Measurements from ENCODE around the gene STAT6. TPM values are rescaled to one million over a fixed set of nuclear protein-coding genes. Genes with fewer than 3 reads are reported as not detected.
A peak's percentile ranks its signal among the peaks of the same experiment; 100 is the strongest.
"Not testable (repeated sequence)": the region's sequence is repeated elsewhere in the genome, so short reads cannot be mapped to it uniquely, and the experiment has no call there.

Gene STAT6
- polyA plus RNA-seq, 3 donors = 57.2 to 170 (median 120) TPM

GRCh38 chr12:57078519-57079404, 32.4 kb downstream of the STAT6 start, which contains the start of gene NEMP1:
TSS of gene NEMP1 (minus strand) at chr12:57078791. CDS start at chr12:57078745, 46 bp downstream.
- H3K27ac ChIP-seq (ENCODE audit: low read depth, low read length) = peak within 1 kb of the TSS; percentile 2
- WGBS, 3 donors = 0 to 1% (median 0%) methylated on average over 39 of the region's 39 CpGs

- not testable (repeated sequence) for H3K27ac ChIP-seq (ENCODE audit: low read depth, low read length)
- 96 to 100% (median 98%) methylated on average over 6 of the region's 6 CpGs for WGBS, 3 donors
Observed at GRCh38 chr12:57073566-57074450, 37.4 kb downstream of the STAT6 start.

GRCh38 chr12:57072661-57073060, 38.5 kb downstream of the STAT6 start:
- no peak overlapping the region for H3K27ac ChIP-seq (ENCODE audit: low read depth, low read length)
- 76 to 89% (median 77%) methylated on average over 2 of the region's 2 CpGs for WGBS, 3 donors

GRCh38 chr12:57069523-57069922, 41.6 kb downstream of the STAT6 start:
- WGBS, 3 donors = 16 to 28% (median 23%) methylated on average over 3 of the region's 3 CpGs
- peak overlapping the region; percentile 2 for H3K27ac ChIP-seq (ENCODE audit: low read depth, low read length)

- H3K27ac ChIP-seq (ENCODE audit: low read depth, low read length) = no peak overlapping the region
Observed at GRCh38 chr12:57066245-57066644, 44.9 kb downstream of the STAT6 start.

GRCh38 chr12:57063991-57064685, 47.0 kb downstream of the STAT6 start:
- H3K27ac ChIP-seq (ENCODE audit: low read depth, low read length) = no peak overlapping the region
- WGBS, 3 donors = 49 to 80% (median 56%) methylated on average over 5 of the region's 5 CpGs

More at GRCh38 chr12:57066245-57066644, 44.9 kb downstream of the STAT6 start:
- WGBS, 3 donors = 77 to 87% (median 80%) methylated on average over 2 of the region's 2 CpGs

GRCh38 chr12:57058454-57058853, 52.7 kb downstream of the STAT6 start:
- WGBS, 3 donors = 88 to 93% (median 91%) methylated on average over 1 of the region's 1 CpG
- H3K27ac ChIP-seq (ENCODE audit: low read depth, low read length) = no peak overlapping the region

GRCh38 chr12:57057067-57057751, 54.0 kb downstream of the STAT6 start:
- WGBS, 3 donors = 86 to 98% (median 91%) methylated on average over 6 of the region's 6 CpGs
- no peak overlapping the region for H3K27ac ChIP-seq (ENCODE audit: low read depth, low read length)

GRCh38 chr12:57055824-57056223, 55.3 kb downstream of the STAT6 start:
- H3K27ac ChIP-seq (ENCODE audit: low read depth, low read length) = no peak overlapping the region
- WGBS, 3 donors = 37 to 51% (median 47%) methylated on average over 3 of the region's 3 CpGs

- WGBS, 3 donors = 96 to 100% (median 97%) methylated on average over 4 of the region's 4 CpGs
- not testable (repeated sequence) for H3K27ac ChIP-seq (ENCODE audit: low read depth, low read length)
Observed at GRCh38 chr12:57053901-57054300, 57.3 kb downstream of the STAT6 start.

GRCh38 chr12:57053146-57053545, 58.0 kb downstream of the STAT6 start:
- WGBS, 3 donors = 97 to 98% (median 98%) methylated on average over 4 of the region's 4 CpGs
- not testable (repeated sequence) for H3K27ac ChIP-seq (ENCODE audit: low read depth, low read length)

- H3K27ac ChIP-seq (ENCODE audit: low read depth, low read length) = no peak overlapping the region
- 81 to 96% (median 91%) methylated on average over 1 of the region's 1 CpG for WGBS, 3 donors
Observed at GRCh38 chr12:57051011-57051410, 60.2 kb downstream of the STAT6 start.

GRCh38 chr12:57049890-57050289, 61.3 kb downstream of the STAT6 start, which contains the start of gene MYO1A:
TSS of gene MYO1A (minus strand) at chr12:57050129. CDS start at chr12:57048323, 1,806 bp downstream.
- WGBS, 3 donors = 44 to 63% (median 48%) methylated on average over 2 of the region's 2 CpGs
- H3K27ac ChIP-seq (ENCODE audit: low read depth, low read length) = no peak within 1 kb of the TSS

GRCh38 chr12:57049119-57049446, 62.1 kb downstream of the STAT6 start:
- 35 to 58% (median 47%) methylated on average over 4 of the region's 4 CpGs for WGBS, 3 donors
- H3K27ac ChIP-seq (ENCODE audit: low read depth, low read length) = no peak overlapping the region

- WGBS, 3 donors = 87 to 100% (median 100%) methylated on average over 1 of the region's 1 CpG
- H3K27ac ChIP-seq (ENCODE audit: low read depth, low read length) = no peak overlapping the region
Observed at GRCh38 chr12:57048423-57049118, 62.6 kb downstream of the STAT6 start.

GRCh38 chr12:57047981-57048380, 63.2 kb downstream of the STAT6 start:
- no peak overlapping the region for H3K27ac ChIP-seq (ENCODE audit: low read depth, low read length)
- 76 to 94% (median 83%) methylated on average over 1 of the region's 1 CpG for WGBS, 3 donors
